ENCODE results near the gene NKX1-2.

The NKX1-2 gene

GRCh38 chr10:124474514-124475070 lies 24.8 kb upstream of the NKX1-2 start:
- DNase-seq = peak; percentile 42

GRCh38 chr10:124473070-124473469 lies 23.2 kb upstream of the NKX1-2 start:
- no peak for DNase-seq

DNA sequence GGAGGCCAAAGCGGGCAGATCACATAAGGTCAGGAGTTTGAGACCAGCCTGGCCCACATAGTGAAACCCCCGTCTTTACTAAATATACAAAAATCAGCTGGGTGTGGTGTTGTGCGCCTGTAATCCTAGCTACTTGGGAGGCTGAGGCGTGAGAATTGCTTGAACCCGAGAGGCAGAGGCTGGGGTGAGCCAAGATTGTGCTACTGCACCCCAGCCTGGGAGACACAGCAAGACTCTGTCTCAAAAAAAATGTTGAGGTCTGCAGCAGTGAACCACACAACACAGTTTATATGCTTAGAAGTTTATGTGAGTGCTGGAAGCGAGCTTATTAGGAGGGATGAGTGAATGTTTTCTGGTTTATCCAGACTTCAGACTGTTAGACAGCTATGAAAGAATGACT lies 22.2 kb upstream of the NKX1-2 start:
- DNase-seq = no peak

DNA sequence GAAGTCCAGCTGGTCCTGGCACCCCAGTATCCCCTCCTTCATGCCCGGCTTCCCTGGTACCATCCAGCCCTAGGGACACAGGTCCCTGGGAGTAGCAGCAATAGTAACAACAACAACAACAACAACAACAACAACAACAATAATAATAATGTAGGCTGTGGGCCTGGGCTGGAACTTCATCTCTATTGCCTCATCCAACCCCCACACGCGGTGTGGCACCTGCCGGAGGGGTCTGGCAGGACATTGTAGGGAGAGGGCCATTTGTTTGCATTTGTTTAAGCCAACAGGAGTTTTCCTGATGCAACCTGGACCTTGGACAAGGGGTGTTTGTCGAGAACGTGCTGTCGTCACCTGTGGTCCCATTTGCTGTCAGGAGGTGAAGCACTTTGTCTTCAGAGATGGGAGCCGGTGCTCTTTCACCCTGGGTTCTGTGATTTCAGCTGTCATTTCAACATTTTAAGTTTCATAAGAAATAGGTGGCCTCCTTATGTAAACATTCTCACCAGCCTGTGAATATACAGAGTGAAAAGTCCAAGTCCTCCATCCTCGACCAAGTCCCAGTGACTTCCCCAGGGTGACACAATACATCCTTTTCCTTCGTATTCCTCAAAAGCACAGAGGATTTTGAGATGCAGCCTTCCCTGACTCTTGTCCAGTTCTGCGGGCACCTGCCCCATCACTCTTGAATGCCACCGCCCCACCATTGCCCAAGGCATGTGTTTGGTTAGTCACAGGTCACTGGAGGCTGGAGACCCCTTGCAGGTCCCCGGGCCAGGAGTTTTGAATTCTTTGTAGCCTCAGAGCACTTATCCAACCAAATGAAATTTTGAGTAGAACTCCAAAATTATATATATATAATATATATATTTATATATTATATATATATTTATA lies 21.0 kb upstream of the NKX1-2 start:
- no peak for DNase-seq

GRCh38 chr10:124469956-124470484 lies 20.2 kb upstream of the NKX1-2 start:
- no peak for DNase-seq

- no peak for DNase-seq
Measured at GRCh38 chr10:124468624-124469023, 18.8 kb upstream of the NKX1-2 start.

DNA sequence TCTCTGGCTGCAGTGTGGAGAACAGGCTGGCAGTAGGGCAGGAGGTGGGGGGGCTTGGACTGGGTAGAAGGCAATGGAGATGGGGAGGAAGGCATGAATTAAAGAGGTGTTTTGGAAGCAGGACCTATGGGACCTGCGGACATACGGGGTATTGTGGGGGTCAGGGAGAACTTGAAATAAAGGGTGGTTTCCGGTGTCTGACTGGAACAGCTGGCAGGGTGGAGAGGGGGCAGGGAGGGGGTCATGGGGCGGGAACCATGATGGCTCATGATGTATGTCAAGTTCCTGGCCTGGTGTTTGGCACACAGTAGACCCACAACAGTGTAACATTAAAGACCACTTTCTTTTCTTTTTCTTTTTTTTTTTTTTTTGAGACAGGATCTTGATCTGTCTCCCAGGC lies 17.3 kb upstream of the NKX1-2 start:
- no peak for DNase-seq

GRCh38 chr10:124465777-124466488 lies 16.1 kb upstream of the NKX1-2 start:
- peak; percentile 85 for DNase-seq

DNA sequence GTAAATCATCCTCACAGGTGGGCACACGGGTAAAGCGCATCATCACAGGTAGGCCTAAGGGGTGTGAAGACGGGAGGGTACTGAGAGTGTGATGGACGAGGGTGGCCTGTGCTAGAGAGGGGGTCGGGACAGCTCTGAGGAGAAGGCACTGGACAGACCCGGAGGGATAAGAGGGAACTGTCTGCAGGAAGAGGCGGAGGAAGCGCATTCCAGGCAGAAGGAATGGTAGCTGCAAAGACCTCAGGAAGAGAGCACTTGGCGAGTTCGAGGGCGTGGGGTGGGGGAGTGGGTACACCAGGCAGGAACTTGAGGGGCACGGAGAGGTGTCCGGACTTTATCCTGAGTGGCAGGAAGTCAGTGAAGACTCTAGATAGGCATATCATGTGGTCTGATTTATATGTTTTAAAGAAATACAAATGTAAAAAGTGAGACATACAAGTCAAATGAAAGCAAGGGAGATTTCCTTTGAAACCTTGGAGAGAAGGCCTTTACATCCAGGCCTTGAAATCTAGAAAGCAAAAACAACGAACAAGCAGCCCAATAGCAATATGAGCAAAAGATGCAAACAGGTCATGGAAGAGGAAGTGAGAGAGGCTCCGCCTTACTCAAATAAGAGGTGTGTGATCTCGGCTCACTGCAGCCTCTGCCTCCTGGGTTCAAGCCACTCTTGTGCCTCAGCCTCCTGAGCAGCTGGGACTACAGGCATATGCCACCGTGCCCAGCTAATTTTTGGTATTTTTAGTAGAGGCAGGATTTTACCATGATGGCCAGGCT lies 15.4 kb upstream of the NKX1-2 start:
- peak; percentile 64 for DNase-seq

- peak; percentile 58 for DNase-seq
Measured at GRCh38 chr10:124464028-124464965, 14.5 kb upstream of the NKX1-2 start.

DNA sequence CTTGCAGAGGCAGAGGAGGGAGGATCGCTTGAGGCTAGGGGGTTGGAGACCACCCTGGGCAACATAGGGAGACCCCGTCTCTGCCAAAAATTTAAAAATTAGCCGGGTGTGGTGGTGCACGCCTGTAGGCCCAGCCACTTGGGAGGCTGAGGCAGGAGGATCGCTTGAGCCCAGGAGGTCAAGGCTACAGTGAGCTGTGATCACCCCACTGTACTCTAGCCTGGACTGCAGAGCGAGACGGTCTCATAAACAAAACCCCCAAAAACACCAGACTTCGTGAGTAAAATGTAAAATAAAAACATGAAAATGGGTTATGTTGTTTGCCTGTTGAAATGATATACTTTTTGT lies 12.5 kb upstream of the NKX1-2 start:
- no peak for DNase-seq

DNA sequence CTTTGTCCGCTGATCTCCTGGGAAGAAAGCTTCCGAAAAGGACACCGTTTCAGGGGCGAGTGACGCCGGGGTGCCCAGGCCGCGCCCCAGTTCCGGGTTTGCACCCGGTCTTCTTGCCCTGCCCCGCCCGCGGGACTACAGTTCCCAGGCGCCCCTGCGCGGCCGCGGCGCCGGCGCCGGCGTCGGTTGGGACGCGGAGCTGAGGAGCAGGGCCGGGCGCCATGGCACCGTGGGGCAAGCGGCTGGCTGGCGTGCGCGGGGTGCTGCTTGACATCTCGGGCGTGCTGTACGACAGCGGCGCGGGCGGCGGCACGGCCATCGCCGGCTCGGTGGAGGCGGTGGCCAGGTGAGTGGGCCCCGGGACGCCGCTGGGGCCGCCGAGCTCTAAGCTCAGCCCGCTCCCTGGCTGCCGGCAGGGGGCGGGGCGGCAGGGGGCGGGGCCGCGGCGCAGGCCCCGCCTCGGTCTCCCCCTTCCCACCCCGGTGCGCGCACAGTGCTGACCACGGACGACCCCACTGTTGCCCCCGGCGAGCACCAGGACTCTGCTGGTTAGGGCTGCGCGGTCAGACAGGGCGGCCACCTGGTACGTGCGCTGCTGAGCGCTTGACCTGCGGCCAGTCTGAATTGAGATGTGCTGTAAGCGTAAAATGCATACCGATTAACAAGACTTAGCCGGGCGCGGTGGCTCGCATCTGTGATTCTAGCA lies 12.0 kb upstream of the NKX1-2 start, which contains the start of gene LHPP:
LHPP (plus strand) TSS at position 182 of the 706 bp plus-strand sequence; CDS start at position 222, 40 bp downstream.
- DNase-seq = peak; percentile 94

- no peak for DNase-seq
Measured at GRCh38 chr10:124460144-124460543, 10.3 kb upstream of the NKX1-2 start.

- DNase-seq = no peak
Measured at GRCh38 chr10:124459395-124459794, 9.6 kb upstream of the NKX1-2 start.

GRCh38 chr10:124458889-124459288 lies 9.1 kb upstream of the NKX1-2 start:
- no peak for DNase-seq

- no peak for DNase-seq
Measured at GRCh38 chr10:124458473-124458872, 8.6 kb upstream of the NKX1-2 start.

- DNase-seq = no peak
Measured at GRCh38 chr10:124455441-124455840, 5.6 kb upstream of the NKX1-2 start.

GRCh38 chr10:124453960-124454610 lies 4.2 kb upstream of the NKX1-2 start:
- peak; percentile 60 for DNase-seq

GRCh38 chr10:124451276-124451675 lies 1.4 kb upstream of the NKX1-2 start:
- DNase-seq = no peak

- DNase-seq = no peak
Measured at GRCh38 chr10:124450783-124451057, 885 bp upstream of the NKX1-2 start.
